Stimulated activated CD4-positive, alpha-beta T cell treated with anti-CD3 and anti-CD28 coated beads, Interleukin-1b, Interleukin-23, amount 100 ng/mL, for 1 hour (primary cell): ENCODE measurements around the gene PNPLA2.

ENCODE experiments used
- DNase-seq, 2 donors: peaks; one replicate each; pipeline ENCODE4 v3.0.0-alpha.2; 2020; ENCODE audit warnings: low read depth in 2 of 2

PNPLA2 gene

DNA sequence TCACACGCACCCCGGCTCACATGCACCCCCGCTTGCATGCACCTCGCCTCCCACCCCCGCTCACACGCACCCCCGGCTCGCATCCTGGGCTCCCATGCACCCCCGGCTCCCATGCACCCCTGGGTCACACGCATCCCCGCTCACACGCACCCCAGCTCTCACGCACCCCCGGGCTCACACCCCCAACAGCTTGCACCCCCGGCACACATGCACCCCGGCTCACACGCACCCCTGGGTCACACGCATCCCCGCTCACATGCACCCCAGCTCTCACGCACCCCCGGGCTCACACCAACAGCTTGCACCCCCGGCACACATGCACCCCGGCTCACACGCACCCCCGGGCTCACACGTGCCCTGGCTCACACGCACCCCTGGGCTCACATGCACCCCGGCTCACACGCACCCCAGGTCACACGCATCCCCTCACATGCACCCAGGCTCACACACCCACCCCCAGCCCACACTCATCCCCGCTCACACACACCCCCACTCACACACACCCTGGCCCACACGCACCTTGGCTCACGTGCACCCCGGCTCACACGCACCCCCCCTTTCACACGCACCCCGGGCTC is 40.1 kb downstream of the PNPLA2 start:
- DNase-seq, result no peak

DNA sequence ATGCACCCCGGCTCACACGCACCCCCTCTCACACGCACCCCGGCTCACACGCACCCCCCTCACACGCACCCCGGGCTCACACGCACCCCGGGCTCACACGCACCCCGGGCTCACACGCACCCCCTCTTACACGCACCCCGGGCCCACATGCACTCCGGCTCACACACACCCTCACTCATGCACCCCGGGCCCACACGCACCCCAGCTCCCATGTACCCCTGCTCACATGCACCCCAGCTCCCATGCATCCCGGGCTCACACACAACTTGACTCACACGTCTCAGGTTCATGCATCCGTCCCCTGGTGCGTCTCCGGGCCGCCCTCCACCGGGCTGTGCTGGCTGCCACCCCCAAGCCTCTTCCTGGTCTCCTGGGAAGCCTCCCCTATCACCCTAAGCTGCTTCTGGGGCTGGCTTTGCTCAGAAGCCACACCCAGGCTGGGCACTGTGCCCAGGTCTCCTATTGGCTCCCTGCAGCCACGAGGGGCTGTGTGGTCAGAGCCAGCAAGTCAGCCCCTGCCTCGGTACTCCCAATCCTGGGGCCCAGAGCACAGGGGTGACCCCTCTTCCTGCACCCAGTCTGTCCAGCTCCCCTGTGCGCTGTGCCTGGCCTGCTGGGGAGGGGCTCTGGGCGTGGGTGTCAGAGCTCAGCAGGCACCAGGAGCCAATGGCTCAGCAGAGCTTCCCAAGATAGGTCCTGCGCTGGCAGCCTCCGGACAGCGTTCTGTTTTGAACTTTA is 40.8 kb downstream of the PNPLA2 start:
- no peak for DNase-seq

DNA sequence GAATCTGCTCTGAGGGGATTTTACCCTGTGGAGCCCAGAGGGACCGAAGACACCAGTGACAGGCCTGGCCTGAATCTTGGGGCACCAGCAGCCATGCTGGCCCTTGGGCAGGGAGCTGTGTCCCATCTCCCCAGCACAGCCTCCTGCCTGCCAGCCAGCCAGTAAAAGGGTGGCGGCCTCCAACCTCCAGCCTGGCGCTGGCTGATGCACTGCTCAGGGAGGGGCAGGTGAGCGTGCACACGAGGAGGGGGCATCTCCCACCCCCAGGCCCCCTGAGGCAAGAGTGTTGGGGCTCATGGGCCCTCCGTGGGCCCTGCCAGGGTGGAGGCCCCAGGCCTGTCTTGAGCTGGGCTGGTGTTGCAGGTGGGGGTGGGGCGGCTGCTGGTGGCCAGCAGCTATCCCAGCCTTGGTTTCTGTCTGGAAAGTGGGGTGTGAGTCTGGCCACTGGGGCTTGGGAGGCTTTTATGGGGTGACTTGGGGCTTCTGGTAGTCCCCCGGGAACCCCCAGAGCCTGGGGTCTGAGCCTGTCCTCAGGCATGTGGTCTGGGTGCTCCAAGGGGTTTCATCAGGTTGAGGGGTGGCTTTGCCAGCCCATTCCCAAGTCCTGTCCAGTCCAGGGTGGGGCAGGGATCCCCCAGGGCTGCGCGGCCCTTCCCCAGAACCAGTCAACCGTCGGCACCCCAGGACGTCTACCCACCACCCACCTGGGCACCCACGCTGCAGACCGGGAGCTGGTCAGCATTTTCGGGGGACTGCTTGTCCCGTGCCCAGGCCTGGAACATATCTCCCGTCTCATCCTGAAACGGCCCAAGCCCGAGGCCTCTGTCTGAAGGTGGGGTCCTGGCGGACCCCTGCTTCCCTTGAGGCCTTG is 41.8 kb downstream of the PNPLA2 start:
- DNase-seq, result no peak

DNA sequence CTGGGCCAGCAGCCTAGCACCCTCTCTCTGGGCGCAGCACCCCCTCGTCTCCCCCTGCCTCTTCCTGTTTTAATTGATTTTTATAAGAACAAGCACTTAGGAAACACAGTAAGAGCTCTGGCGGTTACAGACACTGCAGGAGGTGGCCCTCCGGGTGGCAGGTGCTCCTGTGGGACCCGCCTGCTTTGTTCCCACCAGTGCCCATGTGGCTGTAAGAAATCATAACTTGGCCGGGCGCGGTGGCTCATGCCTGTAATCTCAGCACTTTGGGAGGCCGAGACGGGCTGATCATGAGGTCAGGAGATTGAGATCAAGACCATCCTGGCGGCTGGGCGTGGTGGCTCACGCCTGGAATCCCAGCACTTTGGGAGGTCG is 42.4 kb downstream of the PNPLA2 start:
- DNase-seq, result no peak

DNA sequence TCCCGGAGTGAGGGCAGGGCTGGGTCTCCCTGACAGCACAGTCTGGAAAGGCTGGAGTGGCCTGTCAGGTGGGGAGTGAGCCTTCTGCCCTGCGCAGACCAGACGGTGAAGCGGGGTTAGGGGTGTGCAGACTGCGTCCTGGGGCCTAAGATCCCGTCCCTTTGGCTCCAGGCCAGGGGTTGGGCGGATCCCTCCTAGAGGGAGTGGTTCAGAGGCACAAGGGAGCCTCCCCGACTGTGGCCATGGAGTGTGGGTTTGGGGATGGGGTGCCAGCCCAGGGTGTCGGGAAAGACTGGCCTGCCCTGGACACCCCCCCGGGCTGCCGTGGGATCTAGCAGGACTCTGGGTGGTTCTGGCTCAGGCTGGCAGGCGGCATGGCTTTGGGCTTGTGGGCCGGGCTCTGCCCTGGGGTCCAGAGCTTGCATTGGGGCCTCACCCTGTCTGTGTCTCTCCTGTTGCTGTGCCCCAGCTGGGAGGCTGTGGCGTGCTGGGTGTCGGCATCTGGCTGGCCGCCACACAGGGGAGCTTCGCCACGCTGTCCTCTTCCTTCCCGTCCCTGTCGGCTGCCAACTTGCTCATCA is 43.5 kb downstream of the PNPLA2 start:
- DNase-seq, result no peak

DNA sequence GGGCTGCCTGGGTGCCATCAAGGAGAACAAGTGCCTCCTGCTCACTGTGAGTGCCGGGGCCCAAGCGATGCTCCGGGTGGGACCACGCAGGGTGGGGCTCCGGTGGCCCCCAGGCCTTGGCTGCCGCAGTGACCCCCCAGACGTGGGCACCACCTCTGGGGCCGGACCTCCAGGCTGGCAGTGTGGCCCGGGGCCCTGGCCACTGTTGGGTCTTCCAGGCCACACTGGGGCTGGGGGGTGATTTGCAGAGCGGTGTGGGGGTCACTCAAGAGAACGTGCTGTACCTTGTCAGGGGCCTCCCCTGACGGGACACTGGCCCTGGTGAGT is 43.9 kb downstream of the PNPLA2 start:
- no peak for DNase-seq

DNA sequence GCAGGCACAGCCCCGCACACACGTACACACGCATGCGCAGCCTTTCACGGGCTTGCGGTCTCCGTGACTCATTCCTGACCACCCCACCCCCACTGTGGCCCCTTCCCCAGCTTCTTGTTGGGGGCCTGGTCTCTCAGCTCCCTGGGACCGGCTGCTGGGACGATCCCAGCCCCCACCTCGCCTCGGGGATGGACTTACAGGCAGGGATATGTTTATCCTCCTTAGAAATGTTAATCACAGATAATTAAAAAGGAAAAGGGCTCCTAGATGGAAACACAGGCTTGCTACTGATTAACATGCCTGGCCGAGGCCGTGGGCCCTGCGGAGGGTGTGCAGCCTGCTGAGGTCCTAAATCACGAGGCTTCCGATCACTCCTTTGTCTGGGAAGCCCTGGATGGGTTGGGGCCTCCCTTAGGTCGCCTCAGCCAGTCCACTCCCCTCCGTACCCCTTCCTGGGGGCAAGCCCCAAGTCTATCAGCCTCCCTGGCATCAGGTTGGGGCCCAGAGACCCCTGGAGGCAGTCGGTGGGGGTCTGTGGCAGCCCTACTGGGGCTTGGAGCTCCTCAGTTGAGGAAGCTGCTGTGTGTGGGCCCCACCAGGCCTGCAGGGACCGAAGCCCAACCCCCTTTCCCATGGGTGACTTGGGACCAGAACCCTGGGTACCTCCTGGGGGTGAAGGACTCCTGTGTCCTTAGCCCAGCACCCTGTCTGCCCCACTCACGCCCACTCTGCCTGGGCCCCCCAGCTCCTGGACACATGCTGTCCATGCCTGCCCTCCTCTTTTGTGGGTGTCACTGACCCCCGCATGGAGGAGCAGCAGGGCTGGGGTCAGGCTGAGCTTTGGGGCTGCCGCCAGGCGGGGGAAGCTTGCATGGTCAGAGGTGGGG is 44.6 kb downstream of the PNPLA2 start:
- no peak for DNase-seq

DNA sequence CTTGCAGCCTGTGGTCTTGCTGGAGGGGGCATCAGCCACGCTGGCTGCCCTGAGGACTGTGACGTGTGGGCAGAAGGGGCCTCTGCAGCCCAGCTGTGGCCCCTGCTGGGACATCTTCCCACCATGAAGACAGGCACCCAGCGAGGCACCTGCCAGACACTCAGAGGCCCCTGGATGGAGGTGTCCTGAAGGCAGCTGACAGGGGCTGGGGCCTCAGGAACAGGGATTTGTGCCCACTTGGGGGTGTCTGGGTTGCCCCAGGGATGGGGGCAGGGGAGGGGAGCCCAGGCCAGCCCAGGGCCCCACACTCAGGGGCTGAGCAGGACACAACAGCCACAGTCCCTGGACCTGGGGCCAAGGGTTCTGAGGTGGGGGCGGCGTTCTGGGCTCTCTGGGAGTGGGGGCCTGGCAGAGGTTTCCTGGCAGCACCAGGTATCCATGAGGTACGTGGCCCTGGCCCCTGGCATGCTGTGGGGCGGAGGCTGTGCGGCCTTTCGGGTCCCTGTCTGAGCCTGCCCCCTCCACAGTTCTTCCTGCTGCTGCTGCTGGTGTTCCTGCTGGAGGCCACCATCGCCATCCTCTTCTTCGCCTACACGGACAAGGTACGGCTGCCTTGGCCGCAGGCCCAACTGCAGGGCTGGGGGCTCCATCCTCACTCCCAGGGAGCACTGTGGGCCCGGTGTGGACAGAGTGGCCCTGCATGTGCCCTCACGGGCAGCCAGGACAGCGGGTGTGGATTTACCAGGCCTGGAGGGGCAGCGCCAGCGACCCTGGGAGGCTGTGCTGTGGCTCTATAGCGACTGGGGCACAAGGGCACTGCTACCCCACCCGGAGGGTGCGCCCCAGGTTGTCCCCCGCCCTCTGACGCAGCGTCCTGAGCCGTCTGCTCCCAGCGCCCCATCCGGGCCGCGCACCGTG is 45.5 kb downstream of the PNPLA2 start:
- DNase-seq, result no peak

DNA sequence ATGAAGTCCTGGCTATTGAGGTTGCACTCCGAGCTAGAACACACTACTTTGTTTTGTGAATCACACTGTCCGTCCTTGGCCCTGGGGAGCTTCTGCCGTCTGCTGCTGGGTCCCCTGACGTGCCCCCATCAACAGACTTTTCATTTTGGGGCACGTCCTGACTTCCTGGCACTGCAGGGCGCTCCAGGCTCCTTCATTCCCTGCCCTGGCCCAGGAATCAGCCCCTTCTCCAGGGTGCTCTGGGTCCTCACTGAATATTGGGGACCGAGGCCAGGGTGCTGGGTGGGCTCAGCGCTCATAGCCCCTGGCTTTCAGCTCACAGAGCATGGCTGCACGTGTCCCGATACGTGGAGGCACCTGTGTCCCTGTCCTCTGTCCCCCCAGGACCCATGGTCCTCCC is 46.2 kb downstream of the PNPLA2 start:
- DNase-seq, result no peak

DNA sequence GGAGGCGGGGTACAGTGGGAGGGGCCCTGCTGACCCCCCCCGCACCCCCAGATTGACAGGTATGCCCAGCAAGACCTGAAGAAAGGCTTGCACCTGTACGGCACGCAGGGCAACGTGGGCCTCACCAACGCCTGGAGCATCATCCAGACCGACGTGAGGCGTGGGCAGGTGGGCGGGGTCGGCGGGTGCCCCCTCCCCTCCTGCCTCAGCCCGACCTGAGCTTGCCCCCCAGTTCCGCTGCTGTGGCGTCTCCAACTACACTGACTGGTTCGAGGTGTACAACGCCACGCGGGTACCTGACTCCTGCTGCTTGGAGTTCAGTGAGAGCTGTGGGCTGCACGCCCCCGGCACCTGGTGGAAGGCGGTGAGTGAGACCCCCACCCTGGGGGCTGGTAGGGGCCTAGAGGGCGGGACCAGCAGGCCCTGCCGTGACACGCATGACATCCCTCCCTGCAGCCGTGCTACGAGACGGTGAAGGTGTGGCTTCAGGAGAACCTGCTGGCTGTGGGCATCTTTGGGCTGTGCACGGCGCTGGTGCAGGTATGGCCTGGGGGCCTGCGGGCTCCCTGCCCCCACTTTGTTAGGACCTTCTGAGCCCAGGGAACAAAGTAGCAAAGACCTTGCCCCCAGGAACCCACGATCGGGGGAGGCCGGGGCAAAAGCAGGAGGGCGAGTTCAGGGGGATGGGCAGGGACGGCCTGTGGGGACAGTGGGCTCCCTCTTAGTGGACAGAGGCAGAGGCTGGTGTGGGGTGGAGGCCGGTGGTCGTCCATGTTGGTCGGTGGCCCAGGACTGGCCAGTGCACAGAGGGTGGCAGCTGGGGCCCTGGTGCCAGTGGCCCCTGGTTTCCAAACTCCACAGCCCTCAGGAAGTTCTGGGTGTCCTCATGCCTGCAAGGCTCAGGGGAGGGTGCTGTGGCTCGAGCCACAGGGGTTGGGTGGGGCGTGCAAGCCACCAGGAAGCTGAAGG is 47.0 kb downstream of the PNPLA2 start:
- no peak for DNase-seq

DNA sequence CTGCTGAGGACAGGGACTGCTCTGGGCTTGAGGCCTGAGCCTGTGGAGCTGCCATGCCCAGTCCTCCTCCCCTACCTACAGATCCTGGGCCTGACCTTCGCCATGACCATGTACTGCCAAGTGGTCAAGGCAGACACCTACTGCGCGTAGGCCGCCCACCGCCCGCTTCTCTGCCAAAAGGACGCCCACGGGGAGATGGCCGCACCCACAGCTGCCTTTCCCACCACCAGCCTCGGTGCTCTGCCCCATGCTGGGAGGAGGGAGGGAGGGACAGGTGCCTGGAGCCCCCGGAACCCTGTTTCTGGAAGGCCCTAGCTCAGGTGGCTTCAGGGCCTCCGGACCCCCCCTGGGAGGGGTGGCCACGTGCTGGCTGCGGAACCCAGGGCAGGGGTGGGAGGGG is 47.8 kb downstream of the PNPLA2 start:
- no peak for DNase-seq

DNA sequence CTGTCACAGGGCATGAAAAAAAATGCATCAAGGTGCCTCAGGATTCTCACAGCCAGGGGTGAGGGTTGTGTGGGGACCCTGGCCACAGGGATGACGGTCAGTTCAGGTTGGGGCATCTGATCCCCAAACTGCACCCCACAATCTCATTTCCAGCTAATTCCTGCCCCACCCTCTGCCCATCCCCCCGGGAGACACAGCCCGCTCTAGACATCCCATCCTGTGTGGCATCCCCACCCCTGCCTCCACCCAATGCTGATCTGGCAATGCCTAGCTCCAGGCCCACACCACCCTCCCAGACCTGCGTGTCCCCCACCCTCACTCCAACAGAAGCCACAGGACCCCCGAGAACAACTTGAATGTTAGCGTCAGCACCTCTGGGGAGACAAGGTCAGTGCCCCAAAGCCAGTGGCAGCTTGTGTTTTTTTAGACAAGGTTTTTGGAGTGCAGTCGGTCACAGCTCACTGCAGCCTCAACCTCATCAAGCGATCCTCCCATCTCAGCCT is 49.2 kb downstream of the PNPLA2 start:
- DNase-seq, result no peak

DNA sequence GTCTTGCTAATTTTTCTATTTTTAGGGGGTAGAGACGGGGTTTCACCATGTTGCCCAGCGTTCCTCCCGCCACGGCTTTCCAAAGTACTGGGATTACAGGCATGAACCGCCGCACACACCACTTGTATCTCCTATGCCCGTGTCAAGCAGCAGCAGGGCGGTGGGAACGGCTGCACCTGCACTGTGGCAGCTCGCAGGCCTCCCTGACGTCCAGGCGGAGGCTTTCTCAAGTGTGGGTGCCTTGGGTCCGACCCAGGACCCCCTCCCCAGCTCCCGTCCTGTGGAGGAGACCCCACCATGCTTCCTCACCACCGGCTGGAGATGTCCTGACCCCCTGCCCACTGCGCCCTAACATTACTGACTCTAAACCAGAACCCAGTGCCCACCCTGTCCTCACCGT is 49.7 kb downstream of the PNPLA2 start:
- DNase-seq, result no peak

DNA sequence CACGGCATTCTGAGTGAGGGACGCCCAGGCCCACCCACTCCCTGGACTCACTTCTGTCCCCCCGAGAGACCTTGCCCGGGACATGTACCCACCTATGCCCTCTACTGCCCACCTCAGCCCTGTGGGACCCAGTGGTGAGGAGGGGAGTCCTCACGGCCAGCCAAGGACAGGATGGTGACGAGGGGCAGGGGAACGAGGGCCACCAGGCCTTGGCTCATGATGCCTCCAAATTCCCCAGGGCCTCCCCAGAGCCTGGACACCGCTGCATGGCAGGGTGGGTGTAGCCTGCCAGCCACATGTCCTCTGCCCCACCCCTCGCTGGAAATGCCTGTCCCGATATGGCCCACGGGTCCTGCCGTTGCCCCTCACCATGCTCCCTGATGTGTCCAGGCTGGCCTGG is 50.1 kb downstream of the PNPLA2 start:
- DNase-seq, result no peak

DNA sequence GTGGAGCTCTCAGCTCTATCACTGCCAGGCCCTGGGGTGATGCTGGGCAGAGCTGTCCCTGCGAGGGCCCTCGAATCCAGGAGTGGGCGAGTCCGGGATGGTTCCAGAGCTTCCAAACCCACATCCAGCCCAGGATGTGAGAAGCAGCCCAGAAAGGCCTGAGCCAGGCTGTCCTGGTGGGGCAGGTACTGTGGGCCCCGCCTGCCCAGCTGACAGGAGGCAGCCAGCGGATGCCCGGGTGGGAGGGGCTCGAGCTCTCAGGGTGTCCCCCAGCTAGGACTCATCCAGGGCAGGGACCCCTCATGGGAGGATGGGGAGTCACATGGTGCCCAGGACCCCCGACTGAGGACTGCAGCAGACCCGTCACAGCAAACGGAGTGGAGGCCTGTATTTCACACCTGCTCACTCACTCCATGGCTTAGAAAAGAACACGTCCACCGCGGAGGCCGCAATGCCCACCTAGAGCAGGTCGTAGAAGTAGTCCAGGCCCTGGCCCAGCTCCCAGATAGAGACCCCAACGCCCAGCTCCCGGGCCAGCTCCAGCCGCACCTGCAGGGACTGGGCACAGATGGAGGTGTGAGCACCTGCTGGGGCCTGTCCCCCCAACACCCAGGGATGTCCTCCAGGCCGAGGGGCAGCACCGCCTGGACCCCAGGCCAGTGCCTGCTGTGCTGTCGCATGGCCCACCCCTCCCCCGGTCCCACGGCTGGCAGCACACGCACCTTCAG is 50.8 kb downstream of the PNPLA2 start:
- no peak for DNase-seq

DNA sequence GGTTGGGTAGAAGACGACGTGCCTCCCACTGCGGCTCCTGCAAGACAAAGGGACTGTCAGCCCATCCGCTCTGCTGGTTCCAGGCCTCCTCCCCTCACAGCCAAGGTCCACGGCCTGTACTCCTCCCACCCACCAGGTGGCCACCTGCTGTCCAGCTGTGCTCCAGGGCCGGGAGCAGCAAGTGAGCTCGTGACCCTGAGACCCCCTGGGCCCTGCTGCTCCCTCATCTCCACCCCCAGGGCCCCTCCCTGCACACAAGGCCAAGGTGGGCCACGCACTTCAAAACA is 51.4 kb downstream of the PNPLA2 start:
- DNase-seq, result no peak

DNA sequence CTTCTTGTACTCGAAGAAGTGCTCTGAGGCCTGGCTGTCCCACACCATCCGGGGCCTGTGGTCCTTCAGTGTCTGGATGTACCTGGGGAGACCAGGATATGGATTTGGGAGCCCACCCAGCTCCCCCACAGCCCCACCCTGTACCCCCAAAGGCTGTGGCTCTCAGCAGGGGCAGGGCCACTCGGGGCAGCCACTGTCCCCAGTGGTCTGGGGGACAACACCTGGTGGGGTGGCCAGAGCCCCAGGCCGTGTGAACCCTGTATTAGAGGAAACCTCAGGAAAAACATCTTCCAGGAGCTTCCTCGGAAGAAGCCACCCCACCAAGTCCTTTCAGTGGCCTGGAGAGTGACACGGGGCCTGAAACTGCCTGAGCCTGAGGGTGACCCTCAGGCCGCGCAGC is 51.7 kb downstream of the PNPLA2 start:
- no peak for DNase-seq

DNA sequence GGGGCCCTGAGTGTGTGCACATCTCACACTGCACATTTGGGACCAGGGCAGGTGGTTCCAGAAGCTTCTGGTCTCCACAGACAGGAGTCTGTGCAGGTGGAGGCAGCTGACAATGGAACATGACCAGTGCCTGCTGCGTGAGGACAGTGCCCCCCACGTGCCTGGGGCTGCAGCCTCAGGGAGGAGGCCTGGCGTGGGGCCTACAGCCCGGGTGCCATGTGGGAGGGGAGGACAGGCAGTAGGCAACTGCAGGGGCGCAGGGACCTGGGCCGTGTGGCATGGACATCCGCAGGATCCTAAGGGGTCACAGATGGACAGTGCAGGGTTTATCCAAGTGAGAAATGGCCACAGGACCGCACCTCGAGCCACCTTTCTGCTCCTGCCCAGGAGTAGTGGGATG is 52.8 kb downstream of the PNPLA2 start:
- DNase-seq, result no peak

DNA sequence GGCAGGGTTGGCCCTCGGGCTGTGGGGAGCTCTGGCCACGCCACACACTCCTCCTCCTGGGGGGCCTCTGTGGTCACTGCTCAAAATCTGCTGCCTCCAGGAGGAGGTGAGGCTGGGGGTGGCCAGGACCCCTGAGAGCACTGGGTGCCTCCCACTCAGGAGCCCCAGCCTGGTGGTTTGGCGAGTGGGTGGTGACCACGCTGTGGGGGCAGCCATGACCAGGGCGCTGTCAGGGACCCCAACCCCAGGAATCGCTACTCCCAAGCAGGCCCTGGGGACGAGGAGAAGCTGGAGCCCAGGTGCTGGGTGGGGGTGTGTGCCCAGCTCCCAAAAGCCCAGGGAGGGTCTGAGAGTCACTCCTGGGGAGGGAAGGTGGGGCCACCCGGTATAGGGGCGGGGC is 54.1 kb downstream of the PNPLA2 start:
- DNase-seq, result no peak
